HG03571 (cell line): ENCODE measurements around the gene GPR155.

Experiments
- ATAC-seq: cut with Tn5 transposase; IDR thresholded peaks from one replicate; pipeline ENCODE4 v1.9.1; 2021; ENCODE audit not compliant: unreplicated experiment

Gene GPR155, protein sequence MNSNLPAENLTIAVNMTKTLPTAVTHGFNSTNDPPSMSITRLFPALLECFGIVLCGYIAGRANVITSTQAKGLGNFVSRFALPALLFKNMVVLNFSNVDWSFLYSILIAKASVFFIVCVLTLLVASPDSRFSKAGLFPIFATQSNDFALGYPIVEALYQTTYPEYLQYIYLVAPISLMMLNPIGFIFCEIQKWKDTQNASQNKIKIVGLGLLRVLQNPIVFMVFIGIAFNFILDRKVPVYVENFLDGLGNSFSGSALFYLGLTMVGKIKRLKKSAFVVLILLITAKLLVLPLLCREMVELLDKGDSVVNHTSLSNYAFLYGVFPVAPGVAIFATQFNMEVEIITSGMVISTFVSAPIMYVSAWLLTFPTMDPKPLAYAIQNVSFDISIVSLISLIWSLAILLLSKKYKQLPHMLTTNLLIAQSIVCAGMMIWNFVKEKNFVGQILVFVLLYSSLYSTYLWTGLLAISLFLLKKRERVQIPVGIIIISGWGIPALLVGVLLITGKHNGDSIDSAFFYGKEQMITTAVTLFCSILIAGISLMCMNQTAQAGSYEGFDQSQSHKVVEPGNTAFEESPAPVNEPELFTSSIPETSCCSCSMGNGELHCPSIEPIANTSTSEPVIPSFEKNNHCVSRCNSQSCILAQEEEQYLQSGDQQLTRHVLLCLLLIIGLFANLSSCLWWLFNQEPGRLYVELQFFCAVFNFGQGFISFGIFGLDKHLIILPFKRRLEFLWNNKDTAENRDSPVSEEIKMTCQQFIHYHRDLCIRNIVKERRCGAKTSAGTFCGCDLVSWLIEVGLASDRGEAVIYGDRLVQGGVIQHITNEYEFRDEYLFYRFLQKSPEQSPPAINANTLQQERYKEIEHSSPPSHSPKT

DNA sequence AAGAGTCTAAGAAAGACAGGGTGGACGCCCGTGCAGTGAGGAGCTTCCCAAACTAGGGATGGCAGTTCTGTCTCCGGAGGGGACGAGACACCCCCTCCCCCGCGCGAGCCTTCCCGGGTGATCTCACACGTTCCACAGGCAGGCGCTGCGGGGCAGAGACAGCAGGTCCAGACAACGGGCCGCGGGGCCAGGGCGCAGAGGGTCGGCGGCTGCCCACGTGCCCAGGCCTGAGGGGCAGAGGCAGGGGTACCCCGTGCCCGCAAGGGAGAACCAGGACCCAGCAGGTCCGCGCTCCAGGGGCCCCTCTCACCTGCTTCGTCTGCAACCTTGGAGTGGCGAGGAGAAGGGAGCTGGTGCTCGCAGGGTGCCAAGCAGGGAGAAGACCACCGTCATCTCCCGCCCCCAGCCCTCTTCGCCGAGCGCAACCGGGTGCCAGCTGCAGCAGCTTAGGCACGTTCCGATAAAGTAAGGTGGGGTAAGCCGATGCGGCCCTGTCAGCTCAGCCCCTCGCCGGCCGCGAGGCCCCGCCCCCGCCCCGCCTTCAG, at the start of gene GPR155:
Gene GPR155, minus strand, starts transcription at position 467 of the 545 bp plus-strand sequence. CDS start 5,073 bp downstream, outside the sequence.
- peak; percentile 22 for ATAC-seq

DNA sequence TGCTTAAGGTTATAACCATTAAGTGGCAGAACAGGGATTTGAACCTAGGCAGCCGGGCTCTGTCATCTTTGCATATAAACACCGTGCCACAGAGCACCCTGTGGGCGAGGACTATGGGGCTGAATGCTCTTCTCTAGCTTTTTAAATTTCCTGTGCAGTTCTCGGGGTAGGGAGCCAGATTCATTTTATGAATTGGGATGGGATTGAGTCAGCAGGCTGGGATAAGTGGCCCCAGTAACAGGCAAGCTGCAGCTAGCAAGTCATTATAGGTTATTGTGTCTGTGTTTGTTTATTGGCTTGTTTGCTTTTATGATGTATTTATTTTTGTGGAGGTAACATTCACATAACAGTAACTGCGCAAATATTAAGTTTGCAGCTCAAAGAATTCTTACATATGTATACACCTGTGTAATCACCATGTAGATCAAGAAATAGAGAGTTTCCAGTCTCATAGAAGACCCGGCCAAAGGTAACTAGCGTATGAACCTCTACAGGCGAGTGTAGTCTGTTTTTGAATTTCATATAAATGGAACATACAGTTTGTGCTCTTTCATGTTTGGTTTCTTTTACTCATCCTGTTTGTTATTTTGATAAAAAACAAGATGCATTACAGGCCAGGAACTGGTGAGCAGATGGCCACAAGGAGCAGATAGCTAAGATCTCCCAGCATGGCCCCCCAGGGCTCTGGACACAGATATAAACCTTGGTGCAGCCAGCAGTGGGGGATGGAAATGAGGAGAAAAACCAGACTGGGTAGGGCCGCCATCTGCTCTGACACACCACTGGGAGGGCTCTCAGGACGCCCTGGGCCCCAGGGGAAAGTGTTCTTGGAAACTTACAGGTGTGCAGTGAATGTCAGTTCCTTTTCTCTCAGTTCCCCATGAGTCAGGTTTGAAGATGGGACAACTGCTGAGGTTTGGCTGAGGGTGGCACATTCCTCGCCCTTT, 49.2 kb upstream of the GPR155 start:
- no peak for ATAC-seq

DNA sequence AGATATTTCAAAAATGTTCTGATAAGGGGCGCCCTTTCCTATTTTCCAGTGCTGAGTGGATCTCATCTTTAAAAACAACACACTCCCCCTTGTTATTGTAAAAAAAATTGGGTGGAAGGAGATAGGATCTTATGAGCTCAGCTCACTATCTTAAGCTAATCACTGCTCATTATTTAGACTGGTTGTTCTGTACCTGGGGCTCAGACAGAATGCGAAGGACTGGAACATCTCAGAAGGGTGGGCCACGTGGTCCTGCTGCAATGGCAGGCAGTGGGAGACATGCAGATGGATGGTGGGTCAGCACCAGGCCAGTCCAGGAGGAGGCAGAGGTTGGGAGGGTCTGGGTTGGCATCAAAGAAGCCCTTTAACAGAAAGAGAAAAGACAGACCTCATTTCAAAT, 48.3 kb upstream of the GPR155 start:
- no peak for ATAC-seq

DNA sequence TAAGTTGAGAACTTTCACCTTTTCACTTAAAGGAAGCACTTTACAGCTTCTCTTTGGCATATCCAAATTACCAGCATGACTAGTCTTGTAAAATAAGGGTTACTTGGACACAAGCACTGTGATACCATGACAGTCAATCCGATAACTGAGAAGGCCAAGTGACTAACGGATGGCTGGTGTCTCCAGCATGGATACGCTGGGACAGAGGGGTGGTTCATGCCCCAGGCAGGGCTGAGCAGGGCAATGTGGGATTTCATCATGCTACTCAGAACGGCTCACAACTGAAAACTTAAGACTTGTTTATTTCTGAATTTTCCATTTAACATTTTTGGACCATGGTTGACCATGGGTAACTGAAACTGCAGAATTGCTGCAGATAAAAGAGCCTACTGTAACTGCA, 43.1 kb upstream of the GPR155 start:
- no peak for ATAC-seq

DNA sequence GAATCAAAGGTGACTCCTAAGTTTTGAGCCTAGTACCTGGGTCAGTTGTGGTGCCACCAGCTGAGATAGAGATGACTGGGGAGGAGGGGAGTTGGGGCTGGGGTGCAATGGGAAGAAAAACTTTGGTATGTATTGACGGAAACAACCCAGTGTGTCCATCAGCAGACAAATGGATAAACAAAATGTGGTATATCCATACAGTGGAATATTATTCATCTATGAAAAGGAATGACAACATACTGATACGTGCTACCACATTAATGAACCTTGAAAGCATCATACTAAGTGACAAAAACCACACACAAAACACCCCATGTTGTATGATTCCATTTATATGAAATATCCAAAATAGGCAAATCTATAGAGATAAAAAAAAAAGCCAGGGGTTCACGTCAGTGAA, 41.1 kb upstream of the GPR155 start:
- ATAC-seq = no peak

DNA sequence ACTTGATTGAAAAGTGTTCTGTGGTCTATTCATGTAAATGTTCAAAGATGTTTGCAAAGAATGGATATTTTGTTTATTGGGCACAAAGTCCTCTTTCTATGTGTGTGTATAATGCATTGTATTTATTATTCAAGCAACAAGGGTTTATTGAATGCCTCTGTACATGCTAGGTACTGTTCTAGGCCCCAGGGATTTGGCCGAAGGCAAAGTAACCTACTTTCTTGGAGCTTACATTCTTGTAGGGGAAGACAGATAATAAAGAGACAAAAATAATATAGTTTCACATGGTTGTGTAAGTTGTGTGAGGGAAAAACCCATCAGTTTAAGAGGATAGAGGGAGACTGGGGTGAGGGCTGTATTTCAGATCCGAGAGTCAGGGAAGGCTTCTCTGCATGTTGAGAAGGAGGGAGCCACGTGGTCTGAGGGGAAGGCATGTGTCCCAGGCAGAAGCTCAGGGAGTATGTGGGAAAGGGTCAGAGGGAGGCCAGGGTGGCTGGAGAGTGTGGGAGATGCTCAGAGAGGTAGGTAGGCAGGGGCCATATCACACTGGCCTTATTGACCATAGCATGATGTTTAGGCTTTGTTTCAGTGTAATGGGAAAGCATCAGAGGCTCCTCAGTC, 40.4 kb upstream of the GPR155 start:
- no peak for ATAC-seq

DNA sequence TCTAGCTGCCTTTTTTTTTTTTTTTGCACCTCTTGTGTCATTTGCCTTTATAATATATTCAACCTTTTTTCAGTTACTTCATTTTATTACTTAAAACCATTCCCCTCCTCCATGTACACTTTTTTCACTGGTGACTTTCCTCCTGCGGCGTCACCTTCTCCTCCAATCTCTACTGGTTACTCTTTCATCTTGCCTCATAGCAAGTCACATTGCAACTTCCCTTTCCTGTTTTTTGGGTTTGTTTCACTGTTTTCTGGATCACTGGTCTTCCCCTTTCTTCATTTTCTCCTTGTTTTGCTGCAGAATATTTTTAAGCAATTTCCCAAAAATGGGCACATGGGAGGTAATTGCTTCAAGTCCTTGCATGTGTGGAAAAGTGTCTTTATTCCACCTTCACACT, 37.7 kb upstream of the GPR155 start:
- ATAC-seq = no peak

DNA sequence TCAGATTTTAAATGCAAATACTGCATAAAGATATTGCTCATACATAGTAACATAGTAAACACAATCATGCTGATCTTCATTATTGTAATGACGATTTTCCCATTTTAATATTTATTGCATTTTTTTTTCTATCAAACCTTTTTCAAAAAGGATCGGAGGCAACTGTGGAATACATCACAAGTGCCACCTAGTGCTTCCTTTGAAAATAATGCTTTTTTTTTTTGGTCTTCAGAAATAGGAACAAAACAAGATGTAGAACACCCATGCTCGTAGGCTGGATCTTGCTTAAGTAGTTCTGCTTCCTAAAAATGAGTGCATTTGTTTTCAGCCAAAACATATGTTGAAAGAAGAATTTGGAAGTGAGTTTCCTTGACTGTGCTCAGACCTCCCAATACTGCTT, 35.7 kb upstream of the GPR155 start:
- no peak for ATAC-seq

DNA sequence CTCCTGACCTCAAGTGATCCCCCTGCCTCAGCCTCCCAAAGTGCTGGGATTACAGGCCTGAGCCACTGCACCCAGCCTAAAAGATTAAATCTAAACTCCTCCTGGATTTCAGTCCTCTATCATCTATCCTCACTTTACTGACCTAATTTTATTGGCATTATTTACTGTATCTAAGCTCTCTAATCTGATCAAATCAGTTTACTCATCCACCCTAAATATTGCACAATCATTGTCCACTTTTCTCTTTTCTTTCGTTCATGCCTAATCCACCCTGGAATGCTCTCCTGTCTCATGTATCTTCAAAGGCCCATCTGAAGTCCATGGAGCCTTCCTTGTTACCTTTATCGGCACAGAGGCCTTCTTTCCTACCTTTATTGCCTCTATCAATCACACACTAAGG, 31.6 kb upstream of the GPR155 start:
- ATAC-seq = no peak

DNA sequence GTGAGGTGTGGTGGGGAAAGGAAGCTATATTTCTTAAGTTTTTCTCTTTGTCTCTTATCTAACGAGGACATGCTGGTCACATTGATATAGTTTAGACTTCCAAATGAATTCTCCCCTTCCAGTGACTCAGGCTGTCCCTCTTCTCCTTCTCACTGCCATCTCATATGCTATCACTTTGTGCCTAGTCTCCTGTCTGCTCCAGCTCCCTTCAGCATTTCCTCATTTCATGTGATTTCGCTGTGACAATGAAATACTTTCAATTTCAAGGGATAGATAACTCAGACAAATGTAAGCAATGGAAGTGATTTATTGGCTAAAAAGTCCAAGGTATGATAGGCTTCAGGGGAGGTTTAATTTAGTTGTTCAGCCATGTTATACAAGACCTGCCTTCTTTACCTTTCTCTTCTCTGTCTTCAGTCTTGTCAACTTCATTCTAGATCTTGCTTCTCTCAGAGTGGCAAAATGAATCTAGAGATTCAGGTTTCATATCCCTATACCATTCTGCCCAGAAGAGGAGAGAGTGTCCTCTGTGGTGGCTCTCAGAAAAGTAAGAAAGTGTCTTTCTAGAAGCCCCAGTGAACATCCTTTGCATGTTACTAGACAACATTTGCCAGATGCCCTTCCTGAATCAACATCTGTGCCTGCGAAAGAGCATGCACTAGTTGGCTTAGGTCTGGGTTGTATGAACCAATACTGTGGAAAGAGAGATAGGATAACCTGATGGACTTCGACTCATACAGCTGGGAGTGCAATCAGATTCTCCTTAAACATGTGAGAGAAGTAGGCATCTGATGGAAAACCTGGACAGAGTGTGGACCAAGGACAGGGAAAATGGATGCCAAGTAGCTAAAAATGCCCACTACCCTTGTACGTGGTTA, 29.9 kb upstream of the GPR155 start:
- ATAC-seq = no peak

DNA sequence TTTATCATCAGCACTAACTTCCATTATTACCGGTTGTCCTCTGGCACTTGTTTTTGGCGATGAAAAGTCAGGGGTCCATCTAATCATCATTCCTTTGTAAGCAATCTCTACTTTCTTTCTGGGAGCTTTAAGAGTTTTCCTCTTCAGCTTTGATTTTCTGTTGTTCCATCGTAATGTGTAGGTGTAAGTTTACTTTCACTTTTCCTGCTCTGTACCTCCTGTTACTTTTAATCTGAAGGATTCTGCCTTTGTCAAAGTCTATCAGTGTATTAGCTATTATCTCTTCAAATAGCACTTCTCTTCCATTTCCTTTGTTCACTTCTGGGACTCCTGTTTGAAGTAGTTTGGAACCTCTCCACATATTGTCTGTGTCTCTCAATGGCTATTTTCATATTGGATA, 25.5 kb upstream of the GPR155 start:
- no peak for ATAC-seq

DNA sequence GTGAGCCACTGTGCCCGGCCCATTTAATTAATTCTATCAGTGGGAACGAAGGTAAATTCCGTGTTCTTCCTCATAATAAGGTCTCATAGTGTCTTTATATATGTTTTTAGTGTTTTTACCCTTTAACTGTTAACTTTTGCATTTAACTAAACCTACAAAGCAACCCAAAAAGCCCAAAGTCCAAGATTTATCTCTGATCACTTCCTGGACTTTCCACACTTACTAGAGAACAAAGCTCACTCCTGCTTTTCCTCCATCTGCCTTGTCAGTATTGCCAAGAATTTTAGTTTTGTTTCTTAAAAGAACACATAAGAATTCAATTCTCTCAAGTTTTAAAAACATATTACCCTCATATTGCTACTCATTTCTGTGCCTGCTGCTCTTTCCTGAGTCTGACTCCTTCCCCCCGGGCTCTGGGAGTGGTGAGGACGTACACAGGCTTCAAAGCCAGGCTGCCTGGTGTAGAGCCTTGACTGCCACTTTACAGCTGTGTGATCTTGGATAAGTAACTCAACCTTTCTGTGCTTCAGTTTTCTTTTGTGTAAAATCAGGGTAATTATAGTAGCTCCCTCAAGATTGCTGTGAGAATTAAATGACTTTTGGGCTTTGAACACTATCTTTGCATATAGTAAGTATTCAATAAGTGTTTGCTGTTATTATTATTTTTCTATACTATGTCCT, 24.9 kb upstream of the GPR155 start:
- ATAC-seq = no peak

DNA sequence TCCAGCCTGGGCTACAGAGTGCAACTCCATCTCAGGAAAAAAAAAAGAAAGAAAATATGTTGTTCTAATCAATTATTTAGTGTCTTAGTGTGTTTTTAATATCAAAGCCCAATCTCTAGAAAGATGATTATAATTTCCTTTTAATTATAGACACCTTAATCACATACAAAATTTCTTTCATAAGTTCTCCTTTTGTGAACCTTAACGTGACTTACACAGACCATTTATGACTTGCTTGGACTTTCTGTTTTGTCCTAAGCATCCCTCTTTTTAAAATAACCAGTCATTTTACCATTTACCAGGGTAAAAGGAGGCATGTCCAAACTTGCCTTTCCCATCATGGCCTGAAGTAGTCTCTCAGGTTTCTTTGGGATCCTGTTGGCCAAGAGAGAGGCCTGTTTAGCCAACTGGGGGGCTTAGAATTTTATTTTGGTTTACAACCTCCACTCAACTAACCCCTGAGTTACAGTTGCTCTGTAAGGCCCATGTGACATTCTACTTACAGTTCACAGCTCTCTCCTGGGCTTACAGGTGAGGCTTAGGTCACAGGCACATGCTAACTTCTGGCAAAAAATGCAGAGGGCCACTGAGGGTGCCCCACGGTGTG, 23.9 kb upstream of the GPR155 start:
- ATAC-seq = no peak

DNA sequence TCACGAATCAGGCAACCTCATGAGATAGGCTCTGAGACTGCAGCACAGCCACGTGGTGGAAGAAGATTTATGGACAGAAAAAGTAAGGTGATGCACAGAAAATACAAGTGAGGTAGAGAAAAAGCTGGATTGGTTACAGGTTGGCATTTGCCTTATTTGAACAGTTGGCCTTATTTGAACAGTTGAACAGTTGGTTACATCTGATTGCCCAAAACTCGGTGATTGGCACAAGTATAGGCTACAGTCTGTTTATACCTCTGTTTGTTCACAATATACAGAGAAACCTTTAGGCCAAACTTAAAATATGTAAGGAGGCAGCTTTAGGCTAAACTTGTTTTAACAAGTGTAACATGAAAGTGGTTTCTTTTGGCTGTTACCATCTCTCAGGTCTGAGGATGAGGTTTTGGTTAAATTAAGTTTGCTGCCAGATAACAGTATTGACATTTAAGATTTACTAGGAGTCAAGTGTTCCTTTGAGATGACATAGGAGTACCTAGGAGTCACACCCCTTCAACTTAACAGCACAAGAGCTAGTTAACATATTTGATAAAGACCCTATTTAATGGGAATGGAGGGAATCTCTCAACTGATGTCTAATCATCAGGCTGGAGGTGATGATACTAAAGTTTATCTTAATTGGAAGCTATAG, 16.5 kb upstream of the GPR155 start:
- no peak for ATAC-seq

DNA sequence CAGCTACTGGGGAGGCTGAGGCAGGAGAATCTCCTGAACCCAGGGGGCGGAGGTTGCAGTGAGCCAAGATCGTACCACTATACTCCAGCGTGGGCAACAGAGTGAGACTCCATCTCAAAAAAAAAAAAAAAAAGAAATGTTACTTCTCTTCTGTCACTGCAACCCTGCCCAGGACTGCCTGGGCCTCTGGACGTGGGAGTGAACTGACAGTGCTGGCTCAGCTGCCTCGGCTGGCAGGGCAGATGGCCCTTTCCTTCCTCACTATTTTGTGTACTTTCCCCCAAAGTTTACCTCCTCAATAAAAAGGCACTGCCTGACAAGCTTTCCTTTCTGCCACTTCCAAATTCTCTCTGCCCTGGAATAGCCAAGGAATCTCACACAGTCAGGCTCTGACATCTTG, 12.5 kb upstream of the GPR155 start:
- ATAC-seq = no peak

DNA sequence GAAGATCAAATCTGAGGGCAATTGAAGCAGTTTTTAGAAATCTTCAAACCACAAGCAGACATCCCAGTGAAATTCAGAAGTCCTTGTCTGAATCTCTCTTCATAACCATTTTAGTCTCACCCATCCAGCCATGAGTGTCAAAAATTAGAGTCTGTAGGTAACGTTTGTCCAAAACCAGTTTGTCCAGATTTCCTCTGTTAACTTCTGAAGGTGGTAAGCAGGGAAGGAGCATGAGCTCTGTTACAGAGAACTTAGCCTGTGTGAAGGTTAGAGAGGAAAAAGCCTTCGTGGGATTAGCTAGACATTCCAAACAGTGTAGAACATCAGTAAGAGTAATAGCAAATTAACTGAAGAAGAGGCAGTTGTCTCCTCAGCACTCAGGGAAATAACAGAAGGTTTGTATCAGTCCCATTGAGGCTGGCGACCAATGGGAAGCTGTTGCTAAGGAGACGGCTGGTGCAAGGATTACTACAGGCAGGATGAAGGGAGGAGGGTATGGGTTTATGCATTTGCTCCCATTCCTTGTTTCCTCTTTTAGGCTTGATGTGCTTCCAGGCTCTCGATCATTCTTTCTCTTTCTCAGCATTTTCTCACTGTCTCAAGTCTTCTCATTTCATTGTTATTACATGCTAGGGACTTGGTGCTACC, 8.7 kb upstream of the GPR155 start:
- ATAC-seq = no peak

DNA sequence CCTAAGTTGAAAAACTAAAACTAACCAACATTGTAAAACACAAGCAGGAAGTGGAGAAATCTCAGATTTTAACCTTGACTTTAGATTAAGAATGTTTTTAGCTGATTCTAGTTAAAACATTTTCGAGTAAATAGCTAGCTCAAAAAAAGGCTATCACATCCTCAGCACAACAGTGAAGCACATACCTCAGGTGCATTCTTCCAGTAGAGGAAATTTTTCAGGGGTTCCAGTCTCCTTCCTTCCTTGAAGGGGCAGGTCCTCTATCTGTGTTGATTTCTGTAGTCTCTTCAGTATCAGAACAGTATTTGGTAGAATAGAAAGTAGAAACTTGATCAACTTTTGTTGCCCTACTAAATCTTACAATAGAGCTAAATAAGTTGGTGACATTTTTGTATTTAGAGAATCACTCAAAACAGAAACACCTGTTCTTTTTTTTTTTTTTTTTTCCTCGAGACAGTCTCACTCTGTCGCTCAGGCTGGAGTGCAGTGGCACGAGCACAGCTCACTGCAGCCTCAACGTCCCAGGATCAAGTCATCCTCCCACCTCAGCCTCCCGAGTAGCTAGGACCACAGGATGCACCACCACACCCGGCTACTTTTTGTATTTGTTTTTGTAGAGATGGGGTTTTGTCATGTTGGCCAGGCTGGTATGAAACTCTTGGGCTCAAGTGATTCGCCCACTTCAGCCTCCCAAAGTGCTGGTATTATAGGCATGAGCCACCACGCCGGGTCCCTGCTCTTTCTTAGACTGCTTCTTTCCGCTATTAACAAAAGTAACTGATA, 6.9 kb upstream of the GPR155 start:
- ATAC-seq = peak; percentile 27
